DMS153 treated with DMSO at 0.1 percent for 48 hours (cell line): ENCODE data around the gene RBBP5.

ENCODE experiments used
- DNase-seq: peaks from one replicate; lab custom pipeline; 2025; ENCODE audit not compliant: unreplicated experiment; lab: John Stamatoyannopoulos, UW

Gene RBBP5

GRCh38 chr1:205075642-205076155 lies 46.1 kb downstream of the RBBP5 start:
- no peak for DNase-seq

DNA sequence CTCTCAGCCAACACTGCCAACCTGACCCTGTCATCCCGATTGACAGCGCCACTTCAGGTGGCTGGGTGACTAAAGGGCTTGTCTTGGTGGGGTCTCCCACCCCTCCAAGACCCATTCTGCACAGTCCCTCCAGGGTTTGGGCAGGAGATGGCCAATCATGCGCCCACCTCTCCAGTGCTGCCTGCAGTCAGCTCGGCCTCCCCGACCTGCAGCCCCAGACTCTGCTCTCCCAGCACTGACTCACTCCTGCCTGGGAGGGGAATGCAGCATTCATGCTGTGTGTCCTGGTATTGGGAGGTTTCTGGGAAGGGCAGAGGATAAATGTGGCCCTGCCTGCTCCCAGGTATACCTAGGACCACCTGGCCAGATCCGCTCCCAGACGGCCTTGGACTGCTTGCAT lies 47.3 kb downstream of the RBBP5 start:
- DNase-seq: no peak

GRCh38 chr1:205074084-205074483 lies 47.7 kb downstream of the RBBP5 start:
- DNase-seq: no peak

GRCh38 chr1:205073511-205073910 lies 48.3 kb downstream of the RBBP5 start:
- DNase-seq: no peak

- no peak for DNase-seq
Measured at GRCh38 chr1:205072881-205073280, 48.9 kb downstream of the RBBP5 start.

GRCh38 chr1:205072286-205072685 lies 49.5 kb downstream of the RBBP5 start:
- no peak for DNase-seq

- no peak for DNase-seq
Measured at GRCh38 chr1:205071801-205072200, 50.0 kb downstream of the RBBP5 start.

DNA sequence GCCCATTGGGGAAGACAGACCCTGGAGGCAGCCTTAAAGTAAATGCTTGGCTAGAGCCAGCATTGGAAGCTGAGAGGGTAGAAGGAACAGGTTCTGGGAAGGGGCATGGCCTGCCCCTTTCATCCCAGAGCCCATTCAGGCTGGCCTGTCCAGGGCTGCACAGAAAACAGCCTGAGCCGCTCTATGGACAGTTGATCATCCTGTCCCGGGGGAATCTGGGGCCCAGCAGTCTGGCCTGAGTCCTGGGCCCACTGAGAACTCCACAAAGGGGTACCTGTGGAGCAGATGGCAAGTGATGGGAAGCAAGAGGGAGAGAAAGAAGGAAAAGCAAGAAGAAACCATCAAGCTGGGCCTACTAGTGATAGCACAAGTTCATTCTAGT lies 50.8 kb downstream of the RBBP5 start:
- no peak for DNase-seq

DNA sequence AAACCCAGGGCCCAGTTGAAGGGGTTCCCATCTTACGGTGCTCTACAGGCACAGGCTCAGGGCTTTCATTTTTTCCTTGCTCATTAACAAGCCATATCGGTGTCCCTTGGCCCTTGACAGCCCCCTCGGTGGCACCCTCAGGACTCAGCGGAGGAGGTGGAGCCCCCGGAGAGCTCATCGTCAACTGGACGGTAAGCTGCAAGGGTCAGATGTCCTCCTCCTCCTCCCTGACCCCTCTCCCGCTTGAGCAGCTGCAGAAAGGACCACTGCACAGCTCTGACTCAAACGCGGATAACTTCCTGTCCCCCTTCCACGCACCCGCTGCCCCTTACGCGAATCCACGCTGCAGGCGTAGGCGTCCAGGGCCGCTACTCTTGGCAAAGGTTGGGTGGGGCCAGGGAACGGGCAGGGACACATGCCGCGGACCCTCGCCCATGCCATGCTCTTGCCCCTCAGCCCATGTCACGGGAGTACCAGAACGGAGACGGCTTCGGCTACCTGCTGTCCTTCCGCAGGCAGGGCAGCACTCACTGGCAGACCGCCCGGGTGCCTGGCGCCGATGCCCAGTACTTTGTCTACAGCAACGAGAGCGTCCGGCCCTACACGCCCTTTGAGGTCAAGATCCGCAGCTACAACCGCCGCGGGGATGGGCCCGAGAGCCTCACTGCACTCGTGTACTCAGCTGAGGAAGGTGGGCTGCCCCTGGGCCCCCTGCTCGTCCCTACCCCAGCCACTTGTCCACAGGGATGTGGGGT lies 52.2 kb downstream of the RBBP5 start:
- DNase-seq: no peak

DNA sequence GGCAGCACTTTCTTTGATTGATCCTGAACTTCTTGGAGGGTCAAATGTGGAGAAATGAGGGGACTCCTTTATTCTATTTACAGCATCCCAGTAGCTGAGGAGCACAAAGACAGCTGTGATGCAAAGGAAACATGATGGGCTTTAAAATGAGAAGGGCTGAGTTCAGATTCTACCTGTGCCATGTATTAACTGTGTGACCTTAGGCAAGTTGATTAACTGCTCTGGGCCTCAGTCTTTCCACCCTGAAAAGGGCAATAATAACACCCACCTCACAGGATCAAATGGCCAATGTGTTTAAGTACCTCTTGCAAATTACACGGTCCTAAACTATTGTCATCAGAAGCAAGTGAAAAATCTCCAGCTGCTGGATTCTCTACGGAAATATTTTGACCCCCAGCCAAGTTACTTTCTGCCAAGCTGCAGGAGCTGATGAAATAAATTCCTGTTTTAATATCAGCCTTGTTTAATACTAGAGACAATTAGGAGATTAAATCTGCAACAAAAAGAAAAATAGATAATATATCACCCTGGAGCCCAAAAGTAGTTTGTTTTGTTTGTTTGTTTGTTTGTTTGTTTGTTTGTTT lies 53.2 kb downstream of the RBBP5 start:
- no peak for DNase-seq

- DNase-seq: no peak
Measured at GRCh38 chr1:205068001-205068400, 53.8 kb downstream of the RBBP5 start.

- no peak for DNase-seq
Measured at GRCh38 chr1:205067031-205067430, 54.7 kb downstream of the RBBP5 start.

- no peak for DNase-seq
Measured at GRCh38 chr1:205066141-205066818, 55.5 kb downstream of the RBBP5 start.

- no peak for DNase-seq
Measured at GRCh38 chr1:205065666-205066065, 56.1 kb downstream of the RBBP5 start.

DNA sequence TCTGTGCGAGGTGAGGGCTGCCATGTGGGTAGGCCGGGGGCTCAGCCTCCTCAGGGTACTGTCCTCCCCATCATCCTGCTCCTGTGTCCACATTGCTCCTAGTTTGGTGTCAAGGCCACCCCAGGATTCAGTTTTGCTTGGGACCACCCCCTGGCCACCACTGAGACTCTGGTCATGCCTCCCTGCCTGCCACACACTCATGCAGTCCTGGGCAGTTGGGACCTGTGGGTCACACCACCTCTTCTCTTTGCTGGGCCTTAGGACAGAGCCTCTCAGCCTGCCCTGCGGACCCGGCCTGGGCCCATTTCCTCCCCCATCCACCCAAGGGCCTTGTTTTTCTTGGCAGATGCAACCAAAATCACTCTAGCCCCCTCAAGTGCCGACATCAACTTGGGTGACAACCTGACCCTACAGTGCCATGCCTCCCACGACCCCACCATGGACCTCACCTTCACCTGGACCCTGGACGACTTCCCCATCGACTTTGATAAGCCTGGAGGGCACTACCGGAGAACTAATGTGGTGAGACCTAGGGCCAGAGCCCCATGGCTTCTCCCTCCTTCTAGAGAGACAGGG lies 56.9 kb downstream of the RBBP5 start:
- DNase-seq: no peak

DNA sequence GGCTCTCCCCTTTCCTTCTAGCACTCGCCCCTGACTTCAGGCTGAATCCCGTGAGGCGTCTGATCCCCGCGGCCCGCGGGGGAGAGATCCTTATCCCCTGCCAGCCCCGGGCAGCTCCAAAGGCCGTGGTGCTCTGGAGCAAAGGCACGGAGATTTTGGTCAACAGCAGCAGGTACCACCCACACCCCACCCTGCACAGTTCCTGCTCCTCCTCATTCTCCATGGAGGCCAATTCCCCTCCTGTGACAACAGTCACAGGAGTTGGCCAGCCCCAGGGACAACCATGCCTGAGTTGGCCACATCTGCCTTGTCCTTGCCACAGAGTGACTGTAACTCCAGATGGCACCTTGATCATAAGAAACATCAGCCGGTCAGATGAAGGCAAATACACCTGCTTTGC lies 57.5 kb downstream of the RBBP5 start:
- no peak for DNase-seq

- DNase-seq: no peak
Measured at GRCh38 chr1:205062895-205063294, 58.9 kb downstream of the RBBP5 start.

DNA sequence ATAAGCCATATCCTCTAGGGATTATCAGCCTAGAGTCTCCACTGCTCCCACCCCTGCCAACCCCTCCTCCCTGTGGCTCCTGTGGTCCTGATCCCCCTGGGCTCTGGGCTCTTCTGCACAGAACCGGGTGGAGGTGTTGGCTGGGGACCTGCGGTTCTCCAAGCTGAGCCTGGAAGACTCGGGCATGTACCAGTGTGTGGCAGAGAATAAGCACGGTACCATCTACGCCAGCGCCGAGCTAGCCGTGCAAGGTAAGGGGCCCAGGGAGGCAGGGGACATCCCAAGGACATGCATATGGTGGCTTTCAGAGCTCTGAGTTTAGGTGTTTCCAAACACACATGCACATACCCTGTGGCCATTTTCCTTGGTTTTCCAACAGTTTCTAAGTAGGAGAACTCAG lies 59.5 kb downstream of the RBBP5 start:
- no peak for DNase-seq

- DNase-seq: peak; percentile 90
Measured at GRCh38 chr1:205061665-205062069, 60.1 kb downstream of the RBBP5 start.

DNA sequence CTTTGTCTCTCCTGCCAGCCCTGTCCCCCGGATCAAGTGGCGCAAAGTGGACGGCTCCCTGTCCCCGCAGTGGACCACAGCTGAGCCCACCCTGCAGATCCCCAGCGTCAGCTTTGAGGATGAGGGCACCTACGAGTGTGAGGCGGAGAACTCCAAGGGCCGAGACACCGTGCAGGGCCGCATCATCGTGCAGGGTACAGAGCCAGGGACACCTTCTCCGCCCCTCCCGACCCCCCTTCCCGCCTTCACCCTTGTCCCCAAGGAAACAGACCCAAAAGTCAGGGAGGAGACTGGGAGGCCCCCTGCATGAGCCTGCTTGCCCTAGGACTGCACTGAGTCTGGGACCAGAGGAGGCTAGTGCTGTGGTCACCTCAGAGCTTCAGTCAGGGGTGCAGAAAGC lies 60.6 kb downstream of the RBBP5 start:
- no peak for DNase-seq

- no peak for DNase-seq
Measured at GRCh38 chr1:205060746-205061145, 61.0 kb downstream of the RBBP5 start.

- no peak for DNase-seq
Measured at GRCh38 chr1:205059660-205060059, 62.1 kb downstream of the RBBP5 start.
